ENCODE measurements around the gene YAP1.
"Not testable (repeated sequence)": the region's sequence is repeated elsewhere in the genome, so short reads cannot be mapped to it uniquely, and the experiment has no call there.

DNA sequence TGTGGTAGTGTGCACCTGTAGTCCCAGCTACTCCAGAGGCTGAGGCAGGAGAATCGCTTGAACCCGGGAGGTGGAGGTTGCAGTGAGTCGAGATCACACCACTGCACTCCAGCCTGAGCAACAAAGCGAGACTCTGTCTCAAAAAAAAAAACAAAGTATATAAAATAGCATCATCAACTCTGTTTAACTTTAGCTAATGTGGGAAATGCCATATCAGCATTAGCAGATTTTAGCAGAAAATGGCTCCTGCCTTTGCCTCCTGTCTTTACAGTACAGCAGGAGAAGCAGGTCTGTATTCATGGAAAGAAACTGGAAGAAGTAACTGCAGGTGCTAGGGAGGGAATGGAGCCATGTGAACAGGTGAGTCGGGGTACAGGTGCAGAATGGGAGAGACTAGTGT lies 154.5 kb downstream of the YAP1 start:
- TF ChIP-seq CSDC2 (CRISPR knock-in tag; IDR thresholded peaks at IDR 0.05); OSR1 (CRISPR knock-in tag; IDR thresholded peaks at IDR 0.05); RARB (CRISPR knock-in tag; IDR thresholded peaks at IDR 0.05); TCF4 (CRISPR knock-in tag; IDR thresholded peaks at IDR 0.05; ENCODE audit: borderline replicate concordance): not testable (repeated sequence)

Measured in SK-N-SH treated with all-trans-retinoic acid at 6 μM for 48 hours (cell line).